K562 (cell line): ENCODE data around the gene INCENP. TPM values are rescaled to one million over a fixed set of nuclear protein-coding genes. Genes with fewer than 3 reads are reported as not detected.

Source experiments
- ATAC-seq: fragments of 200-7000 bp; cut with Tn5 transposase; 3 replicates; pipeline ENCODE4 v1.9.1; 2020; ENCODE audit warnings: moderate library complexity
- BruUV-seq: library from RNA; stranded (reverse); fragments of 400-500 nt; replicated peaks from 2 replicates; lab custom pipeline; 2021; lab: Mats Ljungman, UMichigan
- CTCF ChIA-PET: fragments of 300-600 bp; formaldehyde crosslinking; extraction: SDS; loops from one replicate; lab custom pipeline; 2021; ENCODE audit warnings: low intra/inter-chr PET ratio; lab: Yijun Ruan, JAX
- POLR2A ChIA-PET: fragments of 300-600, 350-650 bp; sonication (Branson Sonifier 250); formaldehyde crosslinking; extraction: SDS; loops from one replicate; lab custom pipeline; 2021; ENCODE audit warnings: antibody characterized with exemption, inconsistent platforms; lab: Yijun Ruan, JAX
- DNase-seq, 4 experiments: peaks; one replicate each; pipeline versions ENCODE4 v3.0.0 to v3.0.0-alpha.2; 2011 to 2018; ENCODE audit warnings: low spot score in 3 of 4, mixed read lengths in 3 of 4; ENCODE audit errors: extremely low read depth in 1 of 4
- FAIRE-seq: peaks from 2 replicates; lab custom pipeline; 2011; peaks lifted over from hg19 to GRCh38; lab: Jason Lieb, UNC
- H2AFZ ChIP-seq: 2 replicates; pipeline ENCODE4 v1.6.0; 2011; ENCODE audit warnings: low read depth, low read length, control low read depth, inconsistent platforms
- H3K27ac ChIP-seq: fragments of 200-600 bp; 3 replicates; pipeline ENCODE4 v1.8.0; 2011; ENCODE audit warnings: low read depth, mild to moderate bottlenecking, control low read depth, inconsistent platforms, low read length, moderate library complexity, mixed read lengths; ENCODE audit errors: extremely low read depth
- H3K27me3 ChIP-seq, 2 experiments: fragments of 300-600 bp in 1 of 2; 2 replicates in 1 of 2; 3 replicates in 1 of 2; pipeline versions ENCODE4 v1.6.0 to v1.8.0; 2011; ENCODE audit warnings: inconsistent platforms in 2 of 2, low read length in 2 of 2, mild to moderate bottlenecking in 1 of 2, mixed read lengths in 1 of 2, moderate library complexity in 1 of 2; ENCODE audit not compliant: control insufficient read depth in 2 of 2, insufficient read depth in 2 of 2
- H3K36me3 ChIP-seq: fragments of 300-600 bp; 3 replicates; pipeline ENCODE4 v1.8.0; 2011; ENCODE audit warnings: mild to moderate bottlenecking, low read length, inconsistent platforms; ENCODE audit not compliant: control insufficient read depth, insufficient read depth
- H3K4me1 ChIP-seq, 2 experiments: fragments of 200-600 bp in 1 of 2; replicated peaks in 1 of 2; 2 replicates in 1 of 2; 3 replicates in 1 of 2; pipeline versions ENCODE4 v1.5.1 to v1.8.0; 2011; ENCODE audit warnings: inconsistent platforms in 2 of 2, low read length in 2 of 2, mild to moderate bottlenecking in 1 of 2, mixed read lengths in 1 of 2, moderate library complexity in 1 of 2; ENCODE audit not compliant: control insufficient read depth in 2 of 2, insufficient read depth in 2 of 2
- H3K4me2 ChIP-seq: 2 replicates; pipeline ENCODE4 v1.6.1; 2011; ENCODE audit warnings: low read length, control low read depth, inconsistent platforms, mixed read lengths; ENCODE audit not compliant: insufficient read depth
- H3K4me3 ChIP-seq: fragments of 200-600 bp; sonication (generic), shearing (Covaris generic); 2 replicates; pipeline ENCODE4 v1.5.1; 2016; ENCODE audit warnings: control low read depth, inconsistent platforms
- H3K79me2 ChIP-seq: fragments of 200-600 bp; 3 replicates; pipeline ENCODE4 v1.8.0; 2011; ENCODE audit warnings: low read length, inconsistent platforms; ENCODE audit not compliant: control insufficient read depth, insufficient read depth
- H3K9ac ChIP-seq, 2 experiments: 2 replicates each; pipeline versions ENCODE4 v1.6.0 to v1.6.1; 2011; ENCODE audit warnings: low read depth in 2 of 2, low read length in 2 of 2, control low read depth in 1 of 2, inconsistent platforms in 1 of 2, mild to moderate bottlenecking in 1 of 2, mixed read lengths in 1 of 2; ENCODE audit not compliant: insufficient read depth in 1 of 2
- H3K9me1 ChIP-seq: one replicate; pipeline ENCODE4 v1.6.0; 2011; ENCODE audit warnings: inconsistent platforms, mild to moderate bottlenecking, low read length, moderate library complexity; ENCODE audit not compliant: control insufficient read depth, insufficient read depth
- H3K9me3 ChIP-seq: replicated peaks from 2 replicates; pipeline ENCODE4 v1.5.1; 2011; ENCODE audit warnings: low read depth, low read length, inconsistent platforms; ENCODE audit not compliant: control insufficient read depth, insufficient read depth
- H4K20me1 ChIP-seq: replicated peaks from 2 replicates; pipeline ENCODE4 v1.6.1; 2011; ENCODE audit warnings: low read length, inconsistent platforms, mixed read lengths; ENCODE audit not compliant: control insufficient read depth, insufficient read depth
- CUX1 ChIP-seq: fragments of 200-800 bp; sonication (Bioruptor generic); IDR thresholded peaks from 2 replicates; pipeline ENCODE4 v1.6.1; 2016; ENCODE audit warnings: missing genetic modification characterization, missing compliant biosample characterization
- LARP7 ChIP-seq: fragments of 450-650 bp; IDR thresholded peaks from 2 replicates; pipeline ENCODE4 v1.6.1; 2016
- NFYB ChIP-seq: IDR thresholded peaks from 2 replicates; pipeline ENCODE4 v1.6.1; 2011; ENCODE audit warnings: mild to moderate bottlenecking, moderate library complexity; ENCODE audit not compliant: insufficient read length; ENCODE audit errors: extremely low read depth
- WGBS: fragments of 100-300 bp; shearing (Covaris generic); methylation state at CpG from one replicate; pipeline ENCODE4 v1.1.6; 2016; ENCODE audit warnings: low coverage, mixed read lengths; ENCODE audit not compliant: insufficient coverage; ENCODE audit errors: missing lambda C conversion rate; 5-methylcytosine and 5-hydroxymethylcytosine counted together
- in situ Hi-C: fragments of 300-500 bp; cut with MboI; formaldehyde crosslinking; loops from 4 replicates; pipeline ENCODE4 v1.15.0; 2018; ENCODE audit warnings: inconsistent platforms, mixed read lengths
- intact Hi-C: fragments of 100-400 bp; cut with micrococcal nuclease; formaldehyde crosslinking; loops from 2 replicates; pipeline ENCODE4 v1.14.2; 2022
- polyA plus RNA-seq, 8 experiments: library from polyadenylated mRNA; depleted of rRNA in 4 of 8; stranded (reverse) in 5 of 8; unstranded in 3 of 8; fragments of >200 nt; fragmentation: Nextera tagmentation in 2 of 8; fragmentation: Illumina TruSeq in 1 of 8; extraction: Ambion mirVana in 2 of 8; extraction: Trizol in 1 of 8; gene quantifications; 2 replicates each; pipeline versions ENCODE4 v1.2.1 to v1.2.3, GENCODE V29; 2011 to 2014; ENCODE audit warnings: inconsistent platforms in 1 of 8, missing spikeins in 1 of 8
- total RNA-seq, 7 experiments: library from RNA; depleted of rRNA in 6 of 7; stranded (reverse); fragments of >200 nt in 6 of 7; fragmentation: Illumina TruSeq in 2 of 7; extraction: Trizol in 2 of 7; gene quantifications; 2 replicates each; pipeline versions ENCODE4 v1.2.1 to v1.2.3, GENCODE V29; 2011 to 2021; ENCODE audit warnings: low replicate concordance in 1 of 7

INCENP gene
- total and polyA plus RNA-seq, 9 of the 15 experiments (the other 6 are each of a cell fraction or from before 2014, with no cell fraction given): 1.1 to 97.9 (median 28.2) TPM

GRCh38 chr11:62179995-62180394 is 56.2 kb downstream of the INCENP start:
- no peaks in the 10 kb centered on the region for H3K4me1 ChIP-seq
- H3K4me2 ChIP-seq: no peak overlapping the region
- no peak for TF ChIP-seq LARP7
- TF ChIP-seq CUX1 (CRISPR knock-in tag): no peak
- no peak for TF ChIP-seq NFYB
- in situ Hi-C loops: no loop called here
- no peak overlapping the region for H3K4me3 ChIP-seq
- BruUV-seq: no TSS peak
- H3K36me3 ChIP-seq: no peaks in the 10 kb centered on the region
- ChIA-PET CTCF (no interaction called here), POLR2A (no interaction called here)
- peaks cover 7 to 8% of the 10 kb centered on the region in 2 experiments; a peak in 4 of 5 replicates for H3K27me3 ChIP-seq
- no peaks in the 10 kb centered on the region for H3K9me1 ChIP-seq
- 1% methylated on average over 5 of the region's 5 CpGs for WGBS
- ATAC-seq (no peak), DNase-seq (no peak), FAIRE-seq (no peak)
- no peaks in the 10 kb centered on the region for H3K9me3 ChIP-seq
- no peak overlapping the region for H3K27ac ChIP-seq
- no peak overlapping the region for H2AFZ ChIP-seq
- no peaks in the 10 kb centered on the region for H3K79me2 ChIP-seq
- no peak overlapping the region for H3K9ac ChIP-seq
- intact Hi-C loops: no loop called here
- H4K20me1 ChIP-seq: no peaks in the 10 kb centered on the region
